Ishikawa (cell line): ENCODE data around the gene UBA3.

ENCODE experiments used
- CREB1 ChIP-seq: IDR thresholded peaks from 2 replicates; pipeline ENCODE4 v1.6.1; 2012; ENCODE audit warnings: low read depth
- EGR1 ChIP-seq: IDR thresholded peaks from 2 replicates; pipeline ENCODE4 v1.6.1; 2012
- EP300 ChIP-seq: IDR thresholded peaks from 2 replicates; pipeline ENCODE4 v1.6.1; 2012; ENCODE audit warnings: borderline replicate concordance
- NFIC ChIP-seq: IDR thresholded peaks from 2 replicates; pipeline ENCODE4 v1.6.1; 2012
- RAD21 ChIP-seq: IDR thresholded peaks from 2 replicates; pipeline ENCODE4 v1.6.1; 2012; ENCODE audit warnings: low read depth
- TAF1 ChIP-seq: IDR thresholded peaks from 2 replicates; pipeline ENCODE4 v1.6.1; 2012; ENCODE audit warnings: low read depth, mild to moderate bottlenecking
- TEAD4 ChIP-seq: IDR thresholded peaks from 2 replicates; pipeline ENCODE4 v1.6.1; 2012
- YY1 ChIP-seq: IDR thresholded peaks from 2 replicates; pipeline ENCODE4 v1.6.1; 2012; ENCODE audit warnings: low read depth
- TF ChIP-seq, protein P1 (sequence below): IDR thresholded peaks from 2 replicates; pipeline ENCODE4 v1.6.1; 2012; ENCODE audit warnings: low read depth, mild to moderate bottlenecking
- TF ChIP-seq, protein P2 (sequence below): IDR thresholded peaks from 2 replicates; pipeline ENCODE4 v1.6.1; 2012
- TF ChIP-seq, protein P3 (sequence below): IDR thresholded peaks from 2 replicates; pipeline ENCODE4 v1.6.1; 2012

DNA sequence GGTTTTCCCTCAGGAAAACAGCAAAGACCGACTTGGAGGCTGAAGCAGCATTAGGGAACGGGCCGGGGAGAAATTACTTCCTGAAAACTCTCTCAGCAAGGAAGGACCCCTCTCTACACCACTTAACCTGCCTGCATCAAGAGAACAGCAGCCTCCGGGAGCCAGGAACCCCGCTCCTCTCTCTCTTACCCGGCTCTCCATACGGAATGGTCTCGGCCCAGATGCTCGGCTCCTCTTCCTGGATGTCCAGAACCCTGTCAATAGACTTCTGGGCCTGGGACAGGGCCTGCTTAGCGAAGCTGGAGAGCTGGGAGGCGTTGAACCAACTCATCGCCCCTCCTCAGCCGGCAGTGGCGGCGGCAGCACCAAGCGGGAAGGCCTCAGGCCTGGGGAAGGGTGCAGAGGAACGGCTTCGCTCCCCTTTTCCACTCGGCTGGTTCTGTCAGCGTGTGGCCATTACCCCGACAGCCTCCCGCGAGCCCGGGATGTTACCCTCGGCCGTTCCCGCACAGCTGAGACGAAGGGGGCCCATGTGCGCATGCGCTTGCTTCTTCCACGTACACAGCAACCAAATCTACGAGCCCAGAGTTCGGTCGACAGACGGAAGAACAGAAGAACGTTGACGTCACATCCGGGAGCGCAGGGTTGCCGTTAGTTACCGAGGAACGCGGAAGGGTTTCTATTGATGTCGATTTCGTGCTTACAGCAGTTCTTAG lies 28.3 kb downstream of the UBA3 start, which contains the start of gene TMF1:
- TF ChIP-seq EP300 (no peak), EGR1 (no peak), TEAD4 (peak; percentile 63; the same call in 1 of the 2 replicates), NFIC (no peak), TAF1 (peak; percentile 51), YY1 (peak; percentile 7; the same call in 1 of the 2 replicates), RAD21 (no peak), CREB1 (peak; percentile 77)
- TF ChIP-seq, protein P1, sequence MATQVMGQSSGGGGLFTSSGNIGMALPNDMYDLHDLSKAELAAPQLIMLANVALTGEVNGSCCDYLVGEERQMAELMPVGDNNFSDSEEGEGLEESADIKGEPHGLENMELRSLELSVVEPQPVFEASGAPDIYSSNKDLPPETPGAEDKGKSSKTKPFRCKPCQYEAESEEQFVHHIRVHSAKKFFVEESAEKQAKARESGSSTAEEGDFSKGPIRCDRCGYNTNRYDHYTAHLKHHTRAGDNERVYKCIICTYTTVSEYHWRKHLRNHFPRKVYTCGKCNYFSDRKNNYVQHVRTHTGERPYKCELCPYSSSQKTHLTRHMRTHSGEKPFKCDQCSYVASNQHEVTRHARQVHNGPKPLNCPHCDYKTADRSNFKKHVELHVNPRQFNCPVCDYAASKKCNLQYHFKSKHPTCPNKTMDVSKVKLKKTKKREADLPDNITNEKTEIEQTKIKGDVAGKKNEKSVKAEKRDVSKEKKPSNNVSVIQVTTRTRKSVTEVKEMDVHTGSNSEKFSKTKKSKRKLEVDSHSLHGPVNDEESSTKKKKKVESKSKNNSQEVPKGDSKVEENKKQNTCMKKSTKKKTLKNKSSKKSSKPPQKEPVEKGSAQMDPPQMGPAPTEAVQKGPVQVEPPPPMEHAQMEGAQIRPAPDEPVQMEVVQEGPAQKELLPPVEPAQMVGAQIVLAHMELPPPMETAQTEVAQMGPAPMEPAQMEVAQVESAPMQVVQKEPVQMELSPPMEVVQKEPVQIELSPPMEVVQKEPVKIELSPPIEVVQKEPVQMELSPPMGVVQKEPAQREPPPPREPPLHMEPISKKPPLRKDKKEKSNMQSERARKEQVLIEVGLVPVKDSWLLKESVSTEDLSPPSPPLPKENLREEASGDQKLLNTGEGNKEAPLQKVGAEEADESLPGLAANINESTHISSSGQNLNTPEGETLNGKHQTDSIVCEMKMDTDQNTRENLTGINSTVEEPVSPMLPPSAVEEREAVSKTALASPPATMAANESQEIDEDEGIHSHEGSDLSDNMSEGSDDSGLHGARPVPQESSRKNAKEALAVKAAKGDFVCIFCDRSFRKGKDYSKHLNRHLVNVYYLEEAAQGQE, result no peak
- TF ChIP-seq, protein P2, sequence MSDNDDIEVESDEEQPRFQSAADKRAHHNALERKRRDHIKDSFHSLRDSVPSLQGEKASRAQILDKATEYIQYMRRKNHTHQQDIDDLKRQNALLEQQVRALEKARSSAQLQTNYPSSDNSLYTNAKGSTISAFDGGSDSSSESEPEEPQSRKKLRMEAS, result peak; percentile 62
- TF ChIP-seq, protein P3, sequence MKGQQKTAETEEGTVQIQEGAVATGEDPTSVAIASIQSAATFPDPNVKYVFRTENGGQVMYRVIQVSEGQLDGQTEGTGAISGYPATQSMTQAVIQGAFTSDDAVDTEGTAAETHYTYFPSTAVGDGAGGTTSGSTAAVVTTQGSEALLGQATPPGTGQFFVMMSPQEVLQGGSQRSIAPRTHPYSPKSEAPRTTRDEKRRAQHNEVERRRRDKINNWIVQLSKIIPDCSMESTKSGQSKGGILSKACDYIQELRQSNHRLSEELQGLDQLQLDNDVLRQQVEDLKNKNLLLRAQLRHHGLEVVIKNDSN, result no peak
